ENCODE data around the gene FMNL2.

- TF ChIP-seq ELK1 (IDR thresholded peaks at IDR 0.05; ENCODE audit: borderline replicate concordance, low read depth, low read length) (no peak), MAZ (IDR thresholded peaks at IDR 0.05; ENCODE audit: borderline replicate concordance, low read depth, low read length) (no peak), RCOR1 (IDR thresholded peaks at IDR 0.05; ENCODE audit: insufficient replicate concordance, low read length) (no peak), CTCF (conservative IDR thresholded peaks at IDR 0.05; ENCODE audit: low read depth, low read length) (no peak), POLR2A (IDR thresholded peaks at IDR 0.05; ENCODE audit: low read depth, low read length) (no peak)
These were observed 127.1 kb downstream of the FMNL2 start for GRCh38 chr2:152462120-152462519.

All from IMR-90 (cell line).